Hepatocyte (in vitro differentiated cells): ENCODE measurements around the gene COTL1. TPM values are rescaled to one million over a fixed set of nuclear protein-coding genes. Genes with fewer than 3 reads are reported as not detected.

Experiments used
- DNase-seq: peaks from one replicate; pipeline ENCODE4 v3.0.0-alpha.2; 2016; ENCODE audit warnings: low spot score
- H2AFZ ChIP-seq: fragments of 200-600 bp; sonication (generic); 2 replicates; pipeline ENCODE4 v1.6.0; 2016; ENCODE audit warnings: antibody characterized with exemption, mild to moderate bottlenecking
- H3K27ac ChIP-seq: fragments of 200-600 bp; sonication (generic); 2 replicates; pipeline ENCODE4 v1.5.1; 2016; ENCODE audit warnings: mild to moderate bottlenecking
- H3K27me3 ChIP-seq: fragments of 200-600 bp; sonication (generic); 2 replicates; pipeline ENCODE4 v1.6.1; 2016
- H3K36me3 ChIP-seq: fragments of 200-600 bp; sonication (generic); replicated peaks from 2 replicates; pipeline ENCODE4 v1.5.1; 2016; ENCODE audit warnings: low read depth; ENCODE audit not compliant: insufficient read depth
- H3K4me1 ChIP-seq: fragments of 200-600 bp; sonication (generic); 2 replicates; pipeline ENCODE4 v1.5.1; 2016; ENCODE audit warnings: mild to moderate bottlenecking, moderate library complexity; ENCODE audit not compliant: insufficient read depth
- H3K4me2 ChIP-seq: fragments of 200-600 bp; sonication (generic); 2 replicates; pipeline ENCODE4 v1.6.0; 2016
- H3K4me3 ChIP-seq: fragments of 200-600 bp; sonication (generic); 2 replicates; pipeline ENCODE4 v1.5.1; 2016; ENCODE audit warnings: mild to moderate bottlenecking
- H3K79me2 ChIP-seq: fragments of 200-600 bp; sonication (generic); 2 replicates; pipeline ENCODE4 v1.6.0; 2017; ENCODE audit warnings: mild to moderate bottlenecking
- H3K9me2 ChIP-seq: fragments of 200-600 bp; sonication (generic); replicated peaks from 2 replicates; pipeline ENCODE4 v1.6.0; 2017; ENCODE audit warnings: mild to moderate bottlenecking; ENCODE audit not compliant: insufficient read depth
- H3K9me3 ChIP-seq: fragments of 200-600 bp; sonication (generic); 2 replicates; pipeline ENCODE4 v1.5.1; 2016; ENCODE audit warnings: low read depth, mild to moderate bottlenecking
- H4K20me1 ChIP-seq: fragments of 200-600 bp; sonication (generic); 2 replicates; pipeline ENCODE4 v1.6.0; 2016; ENCODE audit warnings: mild to moderate bottlenecking; ENCODE audit not compliant: insufficient read depth, poor library complexity, severe bottlenecking
- EZH2 ChIP-seq: fragments of 200-600 bp; sonication (generic); IDR thresholded peaks from 2 replicates; pipeline ENCODE4 v1.6.1; 2016; ENCODE audit warnings: antibody characterized with exemption, mild to moderate bottlenecking, borderline replicate concordance
- EZH2phosphoT487 ChIP-seq: fragments of 200-600 bp; sonication (generic); IDR thresholded peaks from one replicate; pipeline ENCODE4 v1.6.1; 2018; ENCODE audit warnings: antibody characterized with exemption, mild to moderate bottlenecking, low read depth, moderate library complexity; ENCODE audit not compliant: unreplicated experiment, severe bottlenecking
- WGBS: methylation state at CpG from one replicate; pipeline ENCODE4 v1.1.6; 2016; ENCODE audit warnings: low lambda C conversion rate; ENCODE audit errors: missing lambda C conversion rate; 5-methylcytosine and 5-hydroxymethylcytosine counted together
- polyA plus RNA-seq: library from polyadenylated mRNA; unstranded; fragments of >200 nt; fragmentation: Nextera tagmentation; extraction: Ambion mirVana; gene quantifications from 2 replicates; pipeline ENCODE4 v1.2.1, GENCODE V29; 2016
- total RNA-seq: library from RNA; depleted of rRNA; stranded (reverse); fragments of >200 nt; gene quantifications from 2 replicates; pipeline ENCODE4 v1.2.3, GENCODE V29; 2014
- TF ChIP-seq, protein P1 (sequence below): fragments of 200-600 bp; sonication (generic); IDR thresholded peaks from 2 replicates; pipeline ENCODE4 v1.5.1; 2016; ENCODE audit warnings: antibody characterized with exemption, mild to moderate bottlenecking; ENCODE audit not compliant: poor library complexity

The COTL1 gene
- total and polyA plus RNA-seq, 2 experiments from 2014 or later = 30.1 to 104 TPM

DNA sequence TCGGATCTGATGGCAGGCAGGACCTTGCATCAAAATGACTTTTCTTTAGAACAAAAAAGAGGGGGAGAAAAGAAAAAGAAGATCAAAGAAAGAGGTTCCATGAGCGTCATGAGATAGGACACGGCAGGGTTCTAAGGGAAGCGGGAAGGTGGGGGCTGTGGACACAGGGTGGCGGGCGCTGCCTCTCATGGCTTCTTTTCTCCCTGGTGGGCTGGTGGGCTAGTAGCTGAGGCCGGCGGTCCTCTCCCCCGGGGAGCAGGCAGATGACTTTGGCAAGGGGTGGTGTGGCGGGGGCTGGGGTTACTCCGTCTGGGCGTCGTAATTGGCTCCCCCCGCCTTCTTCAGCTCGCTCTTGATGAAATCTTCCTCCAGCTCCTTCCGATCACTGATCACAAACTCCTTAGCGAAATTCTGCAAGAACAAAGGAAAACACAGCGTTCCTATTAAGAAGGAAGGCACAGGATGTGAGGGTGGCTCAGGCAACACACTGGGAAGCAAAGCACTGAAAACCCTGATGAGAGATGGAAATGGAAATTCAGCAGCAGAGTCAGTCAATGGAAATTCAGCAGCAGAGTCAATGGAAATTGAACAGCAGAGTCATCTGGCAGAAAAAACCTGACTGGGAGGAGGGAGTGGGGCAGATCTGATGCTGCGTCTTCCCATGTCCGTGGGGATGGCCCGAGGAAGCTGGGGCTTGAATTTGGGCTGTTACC is 51.2 kb downstream of the COTL1 start:
- no peak overlapping the region for H2AFZ ChIP-seq
- TF ChIP-seq, protein P1, sequence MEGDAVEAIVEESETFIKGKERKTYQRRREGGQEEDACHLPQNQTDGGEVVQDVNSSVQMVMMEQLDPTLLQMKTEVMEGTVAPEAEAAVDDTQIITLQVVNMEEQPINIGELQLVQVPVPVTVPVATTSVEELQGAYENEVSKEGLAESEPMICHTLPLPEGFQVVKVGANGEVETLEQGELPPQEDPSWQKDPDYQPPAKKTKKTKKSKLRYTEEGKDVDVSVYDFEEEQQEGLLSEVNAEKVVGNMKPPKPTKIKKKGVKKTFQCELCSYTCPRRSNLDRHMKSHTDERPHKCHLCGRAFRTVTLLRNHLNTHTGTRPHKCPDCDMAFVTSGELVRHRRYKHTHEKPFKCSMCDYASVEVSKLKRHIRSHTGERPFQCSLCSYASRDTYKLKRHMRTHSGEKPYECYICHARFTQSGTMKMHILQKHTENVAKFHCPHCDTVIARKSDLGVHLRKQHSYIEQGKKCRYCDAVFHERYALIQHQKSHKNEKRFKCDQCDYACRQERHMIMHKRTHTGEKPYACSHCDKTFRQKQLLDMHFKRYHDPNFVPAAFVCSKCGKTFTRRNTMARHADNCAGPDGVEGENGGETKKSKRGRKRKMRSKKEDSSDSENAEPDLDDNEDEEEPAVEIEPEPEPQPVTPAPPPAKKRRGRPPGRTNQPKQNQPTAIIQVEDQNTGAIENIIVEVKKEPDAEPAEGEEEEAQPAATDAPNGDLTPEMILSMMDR = no peak
- TF ChIP-seq EZH2phosphoT487 (no peak), EZH2 (no peak)
- no peaks in the 10 kb centered on the region for H3K27me3 ChIP-seq
- H3K36me3 ChIP-seq = no peaks in the 10 kb centered on the region
- H3K79me2 ChIP-seq = no peaks in the 10 kb centered on the region
- peaks cover 7% of the 10 kb centered on the region for H3K4me1 ChIP-seq
- no peak overlapping the region for H3K4me3 ChIP-seq
- no peaks in the 10 kb centered on the region for H4K20me1 ChIP-seq
- no peaks in the 10 kb centered on the region for H3K9me2 ChIP-seq
- no peaks in the 10 kb centered on the region for H3K9me3 ChIP-seq
- 94% methylated on average over 20 of the region's 21 CpGs for WGBS
- H3K4me2 ChIP-seq = no peak overlapping the region
- no peak for DNase-seq
- H3K27ac ChIP-seq = no peak overlapping the region

DNA sequence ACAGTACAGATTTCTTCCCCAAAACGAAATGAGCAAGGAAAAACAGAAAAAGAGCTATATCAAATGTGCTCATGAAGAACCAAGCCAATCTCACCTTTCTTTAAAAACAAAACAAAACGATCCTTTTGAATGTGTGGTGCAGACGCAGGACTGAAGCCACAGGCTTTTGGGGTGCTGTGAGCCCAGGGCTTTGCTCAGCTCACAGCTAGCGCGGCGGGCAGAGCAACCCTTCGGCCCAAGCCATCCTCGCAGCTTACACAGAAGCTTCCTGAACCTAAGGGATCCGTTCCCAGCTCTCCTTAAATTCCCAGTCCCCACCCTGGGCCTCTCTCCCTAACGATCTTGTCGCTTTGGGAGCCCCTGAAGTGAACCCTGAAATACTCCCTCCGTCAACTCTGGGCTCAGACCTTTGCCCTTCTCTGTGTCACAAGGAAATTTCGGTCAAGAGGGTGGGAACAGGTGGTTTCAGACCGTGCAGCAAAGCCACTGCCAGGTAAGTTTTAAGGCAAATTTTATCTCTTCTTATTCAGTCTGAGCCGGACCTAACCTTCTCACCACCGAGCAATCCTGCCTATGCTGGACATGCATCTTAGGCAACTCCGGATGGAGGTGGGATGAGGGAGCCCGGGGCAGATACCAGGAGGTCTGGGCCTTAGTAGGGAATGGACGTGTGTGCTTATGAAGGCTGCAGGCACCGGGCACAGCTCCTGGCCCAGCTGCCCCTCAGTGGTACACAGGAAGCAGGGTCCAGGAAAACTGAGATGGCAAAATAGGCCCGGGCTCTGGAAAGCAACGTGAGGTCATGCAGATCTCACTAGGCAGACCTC is 52.0 kb downstream of the COTL1 start:
- Histone ChIP-seq H3K4me2 (no peak overlapping the region), H3K9me3 (no peaks in the 10 kb centered on the region), H3K27ac (no peak overlapping the region), H4K20me1 (no peaks in the 10 kb centered on the region), H2AFZ (no peak overlapping the region), H3K27me3 (no peaks in the 10 kb centered on the region), H3K4me3 (no peak overlapping the region), H3K79me2 (no peaks in the 10 kb centered on the region), H3K36me3 (no peaks in the 10 kb centered on the region), H3K9me2 (no peaks in the 10 kb centered on the region), H3K4me1 (peaks cover 7% of the 10 kb centered on the region)
- TF ChIP-seq, protein P1 = no peak
- TF ChIP-seq EZH2 = no peak
- TF ChIP-seq EZH2phosphoT487 = no peak
- no peak for DNase-seq
- WGBS = 92% methylated on average over 22 of the region's 22 CpGs

DNA sequence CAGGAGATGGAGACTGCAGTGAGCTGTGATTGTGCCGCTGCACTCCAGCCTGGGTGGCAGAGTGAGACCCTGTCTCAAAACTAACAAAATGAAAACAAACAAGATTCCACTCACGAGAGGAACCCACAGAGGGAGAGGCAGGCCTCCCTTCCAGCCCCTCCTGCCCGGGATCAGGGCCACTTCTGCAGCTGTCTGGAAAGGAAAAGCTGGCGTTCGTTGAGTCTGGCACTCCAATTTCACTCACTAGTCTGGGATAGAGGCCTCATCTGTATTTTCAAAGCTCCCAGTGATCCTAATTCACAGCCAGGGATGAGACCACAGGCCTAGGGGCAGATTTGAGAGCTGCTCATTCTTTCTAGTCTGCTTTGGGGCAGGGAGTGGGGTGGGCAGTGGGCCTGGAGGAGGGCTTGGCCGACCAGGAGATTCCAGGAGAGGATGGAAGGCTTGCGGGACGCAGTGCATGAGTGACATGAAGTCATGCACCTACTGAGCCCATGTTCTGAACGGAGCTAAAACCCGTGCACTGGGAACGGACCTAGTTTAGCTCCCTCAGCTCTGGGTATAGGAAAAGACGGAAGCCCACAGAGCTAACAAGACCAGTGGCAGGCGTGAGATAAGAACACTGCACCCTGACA is 54.0 kb downstream of the COTL1 start:
- WGBS = 93% methylated on average over 13 of the region's 13 CpGs
- H3K4me1 ChIP-seq = peaks cover 4% of the 10 kb centered on the region
- H2AFZ ChIP-seq = no peak overlapping the region
- H3K79me2 ChIP-seq = no peaks in the 10 kb centered on the region
- TF ChIP-seq, protein P1 = no peak
- TF ChIP-seq EZH2 (no peak), EZH2phosphoT487 (no peak)
- no peaks in the 10 kb centered on the region for H4K20me1 ChIP-seq
- H3K9me2 ChIP-seq = no peaks in the 10 kb centered on the region
- H3K36me3 ChIP-seq = no peaks in the 10 kb centered on the region
- no peaks in the 10 kb centered on the region for H3K27me3 ChIP-seq
- no peak overlapping the region for H3K4me2 ChIP-seq
- H3K9me3 ChIP-seq = no peaks in the 10 kb centered on the region
- H3K27ac ChIP-seq = no peak overlapping the region
- H3K4me3 ChIP-seq = no peak overlapping the region
- no peak for DNase-seq
